Glutamatergic neuron (in vitro differentiated cells): ENCODE results near the gene ADK. TPM values are rescaled to one million over a fixed set of nuclear protein-coding genes. Genes with fewer than 3 reads are reported as not detected.
"Not testable (repeated sequence)": the region's sequence is repeated elsewhere in the genome, so short reads cannot be mapped to it uniquely, and the experiment has no call there.

ENCODE experiments used
- DNase-seq: peaks from one replicate; pipeline ENCODE4 v3.0.0; 2022
- H3K27ac Mint-ChIP-seq: one replicate; pipeline ENCODE4 v1.8.0; 2020; ENCODE audit warnings: mild to moderate bottlenecking, mixed read lengths, inconsistent platforms; ENCODE audit not compliant: unreplicated experiment
- H3K27me3 Mint-ChIP-seq: one replicate; pipeline ENCODE4 v1.8.0; 2020; ENCODE audit warnings: mild to moderate bottlenecking, moderate library complexity, mixed read lengths, inconsistent platforms; ENCODE audit not compliant: unreplicated experiment
- H3K36me3 Mint-ChIP-seq: one replicate; pipeline ENCODE4 v1.8.0; 2020; ENCODE audit warnings: mild to moderate bottlenecking, mixed read lengths, inconsistent platforms; ENCODE audit not compliant: unreplicated experiment
- H3K4me1 Mint-ChIP-seq: one replicate; pipeline ENCODE4 v1.8.0; 2020; ENCODE audit warnings: mild to moderate bottlenecking, low read depth, mixed read lengths, inconsistent platforms; ENCODE audit not compliant: unreplicated experiment
- H3K4me3 Mint-ChIP-seq: one replicate; pipeline ENCODE4 v1.8.0; 2020; ENCODE audit warnings: mild to moderate bottlenecking, mixed read lengths, inconsistent platforms; ENCODE audit not compliant: unreplicated experiment
- H3K9me3 Mint-ChIP-seq: one replicate; pipeline ENCODE4 v1.8.0; 2020; ENCODE audit warnings: mild to moderate bottlenecking, moderate library complexity, mixed read lengths, inconsistent platforms; ENCODE audit not compliant: unreplicated experiment
- CTCF ChIP-seq: fragments of 200-600 bp; sonication (generic); IDR thresholded peaks from one replicate; pipeline ENCODE4 v1.5.0; 2021; ENCODE audit not compliant: partially characterized antibody, unreplicated experiment
- total RNA-seq: library from RNA; stranded (reverse); fragmentation: NEBNext Ultra II Directional; extraction: Animal tissue kit (Norgen Biotek cat#: 25700); gene quantifications from one replicate; pipeline ENCODE4 v1.2.1, GENCODE V29; 2021; ENCODE audit not compliant: unreplicated experiment

ADK gene
- total RNA-seq, 1 donor from 2014 or later: 16.4 TPM

- no peaks in the 10 kb centered on the region for H3K27me3 Mint-ChIP-seq
- H3K9me3 Mint-ChIP-seq: no peaks in the 10 kb centered on the region
- no peak for TF ChIP-seq CTCF
- H3K4me3 Mint-ChIP-seq: no peak overlapping the region
- H3K4me1 Mint-ChIP-seq: peaks cover 2% of the 10 kb centered on the region
- DNase-seq: no peak
- H3K27ac Mint-ChIP-seq: no peak overlapping the region
- H3K36me3 Mint-ChIP-seq: no peaks in the 10 kb centered on the region
These were observed 29.0 kb upstream of the ADK start for GRCh38 chr10:74122060-74122459.

- peaks cover 2% of the 10 kb centered on the region for H3K4me1 Mint-ChIP-seq
- H3K27me3 Mint-ChIP-seq: no peaks in the 10 kb centered on the region
- TF ChIP-seq CTCF: no peak
- no peaks in the 10 kb centered on the region for H3K9me3 Mint-ChIP-seq
- no peak overlapping the region for H3K4me3 Mint-ChIP-seq
- H3K36me3 Mint-ChIP-seq: no peaks in the 10 kb centered on the region
- H3K27ac Mint-ChIP-seq: no peak overlapping the region
- no peak for DNase-seq
These were observed 27.9 kb upstream of the ADK start for GRCh38 chr10:74123081-74123480.

GRCh38 chr10:74133923-74134820, 16.8 kb upstream of the ADK start:
- Mint-ChIP-seq H3K27ac (no peak overlapping the region), H3K9me3 (no peaks in the 10 kb centered on the region), H3K36me3 (no peaks in the 10 kb centered on the region), H3K4me3 (no peak overlapping the region), H3K4me1 (no peaks in the 10 kb centered on the region), H3K27me3 (no peaks in the 10 kb centered on the region)
- TF ChIP-seq CTCF: no peak
- no peak for DNase-seq

GRCh38 chr10:74135452-74135851, 15.6 kb upstream of the ADK start:
- TF ChIP-seq CTCF: no peak
- H3K36me3 Mint-ChIP-seq: no peaks in the 10 kb centered on the region
- DNase-seq: no peak
- no peak overlapping the region for H3K27ac Mint-ChIP-seq
- no peaks in the 10 kb centered on the region for H3K9me3 Mint-ChIP-seq
- H3K27me3 Mint-ChIP-seq: no peaks in the 10 kb centered on the region
- no peaks in the 10 kb centered on the region for H3K4me1 Mint-ChIP-seq
- no peak overlapping the region for H3K4me3 Mint-ChIP-seq

GRCh38 chr10:74137992-74138391, 13.0 kb upstream of the ADK start:
- H3K36me3 Mint-ChIP-seq: no peaks in the 10 kb centered on the region
- no peak overlapping the region for H3K4me3 Mint-ChIP-seq
- no peak for DNase-seq
- no peak for TF ChIP-seq CTCF
- no peaks in the 10 kb centered on the region for H3K9me3 Mint-ChIP-seq
- no peak overlapping the region for H3K27ac Mint-ChIP-seq
- no peaks in the 10 kb centered on the region for H3K27me3 Mint-ChIP-seq
- no peaks in the 10 kb centered on the region for H3K4me1 Mint-ChIP-seq

GRCh38 chr10:74138596-74138995, 12.4 kb upstream of the ADK start:
- not testable (repeated sequence) for H3K4me3 Mint-ChIP-seq, DNase-seq, H3K27me3 Mint-ChIP-seq, H3K9me3 Mint-ChIP-seq, H3K27ac Mint-ChIP-seq, H3K36me3 Mint-ChIP-seq, H3K4me1 Mint-ChIP-seq
